Head of caudate nucleus (tissue), 42 donors: ENCODE data around the gene YBX1.
"Not testable (repeated sequence)": the region's sequence is repeated elsewhere in the genome, so short reads cannot be mapped to it uniquely, and the experiment has no call there.

ENCODE experiments used
- DNase-seq, 42 donors: peaks; one replicate each; pipeline versions ENCODE4 v3.0.0 to v3.0.0-alpha.2; 2020 to 2021; ENCODE audit warnings: mixed read lengths in 7 of 42
- intact Hi-C: fragments of 100-400 bp; cut with DNase I; formaldehyde crosslinking; loops from one replicate; pipeline ENCODE4 v1.15.0; 2022

YBX1 gene

DNA sequence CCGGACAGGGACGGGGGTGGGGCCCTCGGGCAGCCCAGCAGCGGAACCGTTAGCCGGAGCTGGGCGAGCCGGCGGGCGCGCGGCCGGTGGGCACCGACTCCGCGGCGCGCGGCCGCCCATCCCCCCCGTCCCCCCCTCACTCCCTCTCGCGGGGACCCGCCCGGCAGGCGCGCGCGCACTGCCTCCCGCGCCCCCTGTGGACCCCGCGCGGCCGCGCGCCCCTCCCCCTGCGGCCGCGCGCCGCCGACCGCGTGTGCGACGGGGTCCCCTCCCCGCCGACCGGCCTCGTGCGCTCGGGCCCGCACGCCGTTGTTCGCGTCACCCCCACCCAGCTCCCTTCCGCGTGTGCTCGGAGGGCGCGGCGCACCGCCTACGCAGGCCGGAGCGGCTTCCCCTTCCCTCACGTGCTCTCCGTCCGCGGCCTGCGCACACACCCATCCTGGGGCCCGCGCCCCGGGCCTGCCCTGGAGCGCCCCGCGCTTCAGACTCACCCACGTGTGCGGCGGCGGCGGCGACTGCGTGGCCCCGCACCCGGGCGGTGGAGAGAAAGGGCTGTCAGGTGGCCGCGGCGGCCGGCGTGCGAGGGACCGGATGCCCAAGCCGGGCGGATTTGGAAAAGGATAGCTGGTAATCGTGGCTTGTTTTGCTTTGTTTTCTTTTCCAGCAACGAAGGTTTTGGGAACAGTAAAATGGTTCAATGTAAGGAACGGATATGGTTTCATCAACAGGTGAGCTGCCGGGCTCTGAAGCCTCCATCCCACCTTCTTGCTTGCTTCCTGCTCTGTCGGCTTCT lies 717 bp downstream of the YBX1 start:
- DNase-seq: peak in 40 of 42 donors; percentile 19 to 79 (median 46)
- intact Hi-C loops: loop anchor here (5.0 kb wide), 1 partner anchor 84 kb away; the partner anchor contains the start of genes C1orf50 and P3H1

DNA sequence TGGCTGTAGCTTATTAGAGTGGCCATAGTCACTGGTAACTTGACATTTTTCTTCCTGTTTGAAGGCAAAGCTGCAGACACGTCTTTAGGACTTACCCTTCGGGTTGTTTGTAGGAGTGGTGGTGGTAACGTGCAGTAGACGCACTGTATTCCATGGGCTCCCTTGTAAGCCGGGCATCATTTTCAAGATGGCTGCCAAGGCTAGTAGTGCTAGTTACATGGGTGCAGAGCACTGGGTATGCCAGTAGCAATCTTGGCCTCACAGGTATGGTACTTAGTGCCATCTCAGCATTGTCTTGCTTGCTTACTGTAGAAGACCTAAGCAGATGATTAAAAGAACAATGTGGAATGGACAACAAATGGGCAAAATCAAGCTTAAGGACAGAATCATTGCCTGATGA lies 1.9 kb downstream of the YBX1 start:
- intact Hi-C loops: loop anchor here (5.0 kb wide), 1 partner anchor 83 kb away; the partner anchor contains the start of genes C1orf50 and P3H1
- peak in 1 of 42 donors; percentile 4 for DNase-seq

DNA sequence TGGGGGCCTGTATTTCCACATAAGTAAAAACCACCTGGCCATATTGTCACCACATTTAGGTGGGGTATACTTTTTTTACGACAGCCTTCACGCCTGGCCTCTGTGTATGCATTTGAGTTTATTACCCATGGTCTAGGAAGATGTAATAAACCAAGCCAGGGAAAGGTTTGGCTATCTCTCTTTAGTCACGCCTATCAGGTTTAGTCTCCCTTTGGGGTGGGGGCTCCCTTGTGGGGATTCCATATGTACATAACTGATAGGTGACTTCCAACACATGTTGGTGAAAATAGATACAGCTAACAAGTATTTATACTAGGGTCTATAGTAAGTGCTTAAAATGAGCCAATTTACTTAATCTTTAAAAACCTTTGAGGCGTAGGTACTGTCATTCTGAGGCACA lies 4.2 kb downstream of the YBX1 start:
- no peak for DNase-seq
- intact Hi-C loops: no loop called here

DNA sequence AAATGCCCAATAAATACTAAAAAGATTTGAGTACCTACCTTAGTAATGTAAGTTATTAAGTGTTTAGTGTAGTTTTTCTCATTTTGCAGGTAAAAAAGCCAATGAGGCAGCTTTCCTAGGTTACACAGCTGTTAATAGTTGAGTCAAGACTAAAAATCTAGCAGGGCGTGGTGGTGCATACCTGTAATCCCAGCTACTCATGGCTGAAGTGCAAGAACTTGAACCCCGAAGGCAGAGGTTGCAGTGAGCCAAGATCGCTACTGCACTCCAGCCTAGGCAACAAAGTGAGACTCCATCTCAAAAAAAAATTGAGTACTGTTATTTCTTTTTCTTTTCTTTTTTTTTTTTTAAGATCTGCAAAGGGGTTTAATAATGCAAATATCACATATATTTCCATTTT lies 7.7 kb downstream of the YBX1 start:
- DNase-seq: no peak
- intact Hi-C loops: no loop called here

DNA sequence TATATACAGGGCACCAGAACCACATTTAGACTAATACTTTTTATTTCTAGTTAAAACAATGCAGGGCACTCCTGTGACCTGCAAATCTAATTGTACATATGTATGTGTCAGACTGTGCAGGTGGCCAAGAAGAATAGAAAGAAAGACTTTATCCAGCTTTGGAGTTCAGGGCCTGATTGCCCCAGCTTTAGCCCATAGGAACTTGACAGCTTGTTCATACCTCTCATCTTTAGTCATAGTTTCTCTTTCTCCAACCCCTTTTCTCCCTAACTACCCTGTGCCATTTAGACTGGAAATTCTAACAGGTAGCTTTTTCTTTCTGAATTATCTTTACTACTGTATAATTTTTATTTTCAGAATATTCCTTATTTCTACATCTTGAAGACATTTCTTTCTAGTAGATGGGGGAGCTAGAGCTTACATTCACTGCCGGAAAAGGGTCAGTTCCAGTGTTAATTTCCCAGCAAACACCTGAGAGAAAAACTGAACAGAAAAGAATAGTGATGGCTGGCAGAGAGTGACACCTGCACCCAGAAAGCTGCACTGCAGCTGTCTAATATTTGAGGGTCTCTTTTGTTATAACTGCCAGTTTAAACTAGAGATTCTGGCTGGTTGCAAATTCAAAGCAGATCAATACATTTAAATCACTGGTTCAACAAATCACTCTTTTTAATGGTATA lies 8.4 kb downstream of the YBX1 start:
- intact Hi-C loops: no loop called here
- DNase-seq: no peak

DNA sequence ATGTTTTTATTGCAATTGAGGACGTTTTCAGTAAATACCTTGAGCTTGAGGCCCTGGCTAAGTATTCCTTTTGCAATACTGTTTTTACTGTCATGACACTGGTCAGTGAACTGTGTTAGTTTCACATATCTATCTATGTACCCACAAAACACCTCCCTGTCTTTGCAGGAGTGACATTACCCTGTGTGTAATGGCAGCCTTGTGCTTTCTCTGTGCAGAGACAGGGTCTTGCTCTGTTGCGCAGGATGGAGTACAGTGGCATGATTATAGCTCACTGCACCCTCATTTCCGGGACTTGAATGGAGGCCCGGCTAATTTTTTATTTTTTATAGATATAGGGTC lies 8.9 kb downstream of the YBX1 start:
- DNase-seq: no peak
- intact Hi-C loops: no loop called here

DNA sequence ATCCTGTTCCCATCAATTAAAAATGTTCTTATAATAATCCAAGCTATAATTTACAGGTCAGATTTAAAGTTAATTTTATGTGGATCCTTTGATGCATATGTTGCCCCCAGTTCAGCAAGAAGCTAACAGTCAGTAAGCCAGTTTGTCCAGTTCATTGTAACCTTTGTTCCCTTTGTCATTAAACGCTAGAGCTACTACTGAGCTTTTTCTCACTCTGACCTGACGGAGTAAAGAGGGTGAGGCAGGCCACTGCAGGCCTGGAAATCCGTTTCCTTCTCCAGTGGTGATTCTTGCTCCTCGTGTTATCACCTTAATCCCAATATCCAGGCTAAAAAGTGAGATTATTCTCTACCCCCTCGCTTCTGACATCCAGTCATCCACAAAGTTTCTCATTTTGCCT lies 10.2 kb downstream of the YBX1 start:
- intact Hi-C loops: no loop called here
- DNase-seq: no peak

DNA sequence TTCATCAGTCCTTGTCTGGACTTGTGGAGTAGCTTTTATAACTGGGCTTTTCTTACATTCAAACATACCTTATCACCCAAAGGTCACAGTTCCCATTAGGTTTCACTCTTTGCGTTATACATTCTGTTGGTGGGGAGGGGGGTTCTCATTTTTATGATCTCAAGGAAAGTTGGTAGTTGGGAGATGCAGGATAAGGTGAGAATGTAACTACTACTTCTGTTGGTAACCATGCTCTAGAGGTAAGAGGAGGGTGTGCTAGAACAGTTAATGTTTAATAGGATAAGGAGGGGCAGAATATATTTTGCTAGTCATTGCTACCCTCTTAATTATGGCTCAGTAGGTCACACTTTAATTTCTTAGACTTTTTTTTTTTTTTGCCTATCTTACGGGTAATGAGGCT lies 10.7 kb downstream of the YBX1 start:
- intact Hi-C loops: no loop called here
- no peak for DNase-seq

DNA sequence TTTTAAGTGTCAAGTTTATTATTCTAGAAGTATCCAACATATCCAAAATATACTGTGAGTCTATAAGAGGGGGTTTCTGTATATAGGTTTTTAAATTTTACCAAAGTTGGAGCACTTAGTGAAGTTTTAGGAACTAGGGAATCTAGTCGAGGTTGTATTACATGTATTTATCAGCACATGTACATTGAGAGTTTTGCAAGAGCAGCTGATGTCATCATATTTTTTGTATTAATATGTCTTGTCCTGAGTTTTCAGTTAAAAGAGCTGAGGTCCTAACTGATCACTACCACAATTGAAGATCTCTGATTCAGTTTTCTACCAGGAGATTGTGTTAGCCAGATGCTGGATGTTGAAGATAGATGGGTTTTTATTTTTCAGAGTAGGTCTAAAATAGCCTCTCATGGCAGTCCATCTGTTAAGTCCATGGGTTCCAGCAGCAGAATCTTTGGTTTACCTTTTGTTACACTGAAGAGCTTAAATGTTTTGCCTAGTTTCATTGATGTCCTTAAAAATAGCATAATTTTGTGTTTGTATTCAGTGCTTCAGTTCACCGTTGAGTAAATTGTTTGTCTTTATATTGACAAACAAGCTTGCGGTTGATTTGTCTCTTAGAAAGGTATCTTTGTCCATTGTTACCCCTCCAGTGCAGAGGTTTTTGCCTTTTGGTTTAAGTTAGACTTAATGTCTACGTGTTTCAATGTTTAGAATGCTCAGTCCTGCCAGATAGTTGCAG lies 16.0 kb downstream of the YBX1 start:
- intact Hi-C loops: no loop called here
- DNase-seq: no peak

DNA sequence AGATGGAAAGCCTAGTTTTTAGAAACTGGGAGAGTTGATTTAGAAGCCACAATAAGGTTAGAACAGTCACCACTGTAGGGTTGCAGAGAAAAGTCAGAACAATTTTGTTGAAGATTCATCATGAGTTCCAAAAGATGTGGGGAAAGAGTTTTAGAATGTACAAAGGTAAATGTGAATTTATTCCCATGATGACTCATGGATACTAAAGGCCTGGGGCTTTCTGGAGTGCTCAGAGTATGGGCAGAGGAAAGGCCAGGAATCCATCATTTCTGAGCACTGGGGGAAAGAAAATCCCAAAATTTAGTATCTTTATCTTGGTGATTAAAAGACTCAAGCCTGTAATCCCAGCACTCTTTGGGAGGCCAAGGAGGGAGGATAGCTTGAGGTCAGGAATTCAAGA lies 17.8 kb downstream of the YBX1 start:
- intact Hi-C loops: no loop called here
- DNase-seq: no peak

DNA sequence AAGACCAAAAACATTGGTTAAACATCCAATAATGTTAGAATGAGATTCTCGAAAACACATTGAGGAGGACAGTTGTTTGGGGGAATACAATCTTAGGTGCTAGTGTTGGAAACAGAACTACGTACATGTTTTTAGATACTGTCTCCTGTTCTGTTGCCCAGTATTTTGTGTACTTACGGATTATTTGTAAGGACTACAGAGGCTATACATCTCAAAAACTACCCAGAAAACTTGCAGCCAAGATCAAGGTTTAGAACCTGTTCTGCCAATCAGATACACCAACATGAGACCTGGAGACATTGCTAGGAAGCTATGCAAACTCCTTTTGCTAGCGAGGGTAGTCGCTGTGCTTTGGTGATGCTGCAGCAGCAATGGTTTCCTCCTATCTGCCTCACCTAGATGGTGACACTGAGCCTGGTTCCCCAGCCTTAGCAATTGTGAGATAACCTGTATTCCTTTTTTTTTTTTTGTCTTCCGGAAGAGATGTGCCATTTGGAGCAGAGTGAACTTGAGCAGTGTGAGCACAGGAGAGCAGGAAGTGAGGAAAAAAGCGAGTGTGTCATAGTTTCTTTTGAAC lies 21.8 kb downstream of the YBX1 start:
- intact Hi-C loops: no loop called here
- DNase-seq: no peak

DNA sequence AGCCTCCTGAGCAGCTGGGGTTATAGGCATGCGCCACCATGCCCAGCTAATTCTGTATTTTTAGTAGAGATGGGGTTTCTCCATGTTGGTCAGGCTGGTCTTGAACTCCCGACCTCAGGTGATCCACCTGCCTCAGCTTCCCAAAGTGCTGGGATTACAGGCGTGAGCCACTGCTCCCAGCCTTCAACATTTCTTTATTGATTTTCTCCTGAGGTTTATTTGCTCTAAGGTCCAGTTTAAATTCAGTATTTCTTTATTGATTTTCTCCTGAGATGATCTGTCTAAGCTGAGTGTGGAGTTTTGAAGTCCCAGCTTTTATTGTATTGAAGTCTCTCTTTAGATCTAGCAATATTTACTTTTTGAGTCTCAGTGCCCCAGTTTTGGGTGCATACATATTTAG lies 30.6 kb downstream of the YBX1 start:
- intact Hi-C loops, DNase-seq: not testable (repeated sequence)

DNA sequence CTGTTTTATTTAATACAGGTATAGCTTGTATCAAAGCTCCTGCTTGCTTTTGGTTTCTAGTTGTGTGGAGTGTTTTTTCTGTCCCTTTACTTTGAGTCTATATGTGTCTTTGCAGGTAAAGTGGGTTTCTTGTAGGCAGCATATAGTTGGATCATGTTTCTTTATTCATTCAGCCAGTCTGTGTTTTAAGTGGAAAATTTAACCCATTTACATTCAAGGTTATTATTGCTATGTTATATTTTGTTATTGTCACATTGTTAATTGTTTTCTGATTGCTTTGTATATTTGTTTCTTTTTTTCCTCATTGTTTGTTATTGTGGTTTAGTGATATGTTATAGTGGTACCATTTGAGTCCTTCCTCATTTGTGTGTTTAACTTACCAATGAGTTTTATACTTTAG lies 31.1 kb downstream of the YBX1 start:
- DNase-seq: no peak
- intact Hi-C loops: no loop called here

DNA sequence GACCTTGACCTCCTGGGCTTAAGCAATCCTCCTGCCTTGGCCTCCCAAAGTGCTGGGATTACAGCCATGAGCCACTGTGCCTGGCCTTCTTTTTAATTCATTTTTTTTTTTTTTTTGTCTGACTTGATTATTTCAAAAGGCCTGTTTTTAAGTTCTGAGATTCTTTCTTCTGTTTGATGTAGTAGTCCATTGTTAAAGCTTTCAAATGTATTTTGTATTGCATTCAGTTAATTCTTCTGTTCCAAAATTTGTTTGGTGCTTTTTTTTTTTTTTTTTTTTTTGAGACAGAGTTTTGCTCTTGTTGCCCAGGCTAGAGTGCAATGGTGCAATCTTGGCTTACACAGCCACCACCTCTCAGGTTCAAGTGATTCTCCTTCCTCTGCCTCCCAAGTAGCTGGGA lies 32.2 kb downstream of the YBX1 start:
- intact Hi-C loops, DNase-seq: not testable (repeated sequence)

DNA sequence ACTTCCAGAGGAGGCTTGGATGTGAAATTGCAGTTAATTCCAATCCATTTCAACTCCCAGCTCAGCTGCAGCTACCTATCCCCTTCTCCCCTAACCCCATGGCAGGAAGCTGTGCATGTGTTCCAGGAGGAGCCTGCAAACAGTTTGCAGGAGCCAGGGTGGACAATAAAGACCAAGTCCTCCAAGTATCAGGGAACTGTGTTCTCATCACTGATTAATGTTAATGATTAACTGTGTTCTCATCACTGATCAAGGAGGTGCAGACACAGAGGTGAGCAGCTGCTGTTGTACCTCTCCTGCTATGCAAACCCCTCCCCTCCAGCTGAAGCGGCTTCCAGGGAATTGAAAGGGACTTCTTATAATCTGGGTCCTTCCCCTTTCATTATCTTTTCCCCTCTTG lies 38.6 kb downstream of the YBX1 start:
- no peak for DNase-seq
- intact Hi-C loops: no loop called here

DNA sequence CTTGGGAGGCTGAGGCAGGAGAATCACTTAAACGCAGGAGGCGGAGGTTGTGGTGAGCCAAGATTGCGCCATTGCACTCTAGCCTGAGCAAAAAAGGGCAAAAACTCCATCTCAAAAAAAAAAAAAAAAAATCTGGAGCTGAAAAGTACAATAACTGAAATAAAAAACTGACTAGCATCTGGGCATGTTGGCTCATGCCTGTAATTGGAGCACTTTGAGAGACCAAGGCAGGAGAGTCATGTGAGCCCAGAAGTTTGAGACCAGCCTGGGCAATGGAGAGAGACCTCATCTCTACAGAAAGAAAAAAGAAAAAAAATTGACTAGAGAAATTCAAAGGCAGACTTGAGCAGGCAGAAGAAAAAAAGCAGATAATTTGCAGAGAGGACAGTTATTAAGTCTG lies 39.7 kb downstream of the YBX1 start:
- intact Hi-C loops: no loop called here
- no peak for DNase-seq

DNA sequence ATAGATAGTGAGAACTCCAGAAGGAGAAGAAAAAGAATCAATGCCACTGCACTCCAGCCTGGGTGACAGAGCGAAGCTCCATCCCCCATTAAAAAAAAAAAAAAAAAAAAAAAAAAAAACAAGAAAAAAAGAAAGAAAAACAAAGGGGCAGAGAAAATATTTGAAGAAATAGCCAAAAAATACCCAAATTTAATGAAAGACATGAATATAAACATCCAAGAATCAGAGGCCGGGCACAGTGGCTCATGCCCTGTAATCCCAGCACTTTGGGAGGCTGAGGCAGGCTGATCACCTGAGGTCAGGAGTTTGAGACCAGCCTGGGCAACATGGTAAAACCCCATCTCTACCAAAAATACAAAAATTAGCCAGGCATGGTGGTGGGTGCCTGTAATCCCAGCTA lies 40.2 kb downstream of the YBX1 start:
- DNase-seq, intact Hi-C loops: not testable (repeated sequence)

DNA sequence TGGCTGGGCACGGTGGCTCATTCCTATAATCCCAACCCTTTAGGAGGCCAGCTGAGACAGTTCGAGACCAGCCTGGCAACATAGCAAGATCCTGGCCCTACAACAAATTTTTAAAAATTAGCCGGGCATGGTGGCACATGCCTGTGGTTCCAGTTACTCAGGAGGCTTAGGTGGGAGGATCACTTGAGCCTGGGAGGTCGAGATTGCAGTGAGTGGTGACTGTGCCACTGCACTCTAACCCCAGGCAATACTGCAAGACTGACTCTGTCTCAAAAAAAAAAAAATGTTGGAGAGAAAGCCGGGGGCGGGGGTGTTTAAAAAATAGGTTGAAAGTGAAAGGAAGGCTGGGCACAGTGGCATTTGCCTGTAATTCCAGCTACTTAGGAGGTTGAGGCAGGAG lies 41.3 kb downstream of the YBX1 start:
- DNase-seq: peak in 1 of 42 donors; percentile 10
- intact Hi-C loops: no loop called here

DNA sequence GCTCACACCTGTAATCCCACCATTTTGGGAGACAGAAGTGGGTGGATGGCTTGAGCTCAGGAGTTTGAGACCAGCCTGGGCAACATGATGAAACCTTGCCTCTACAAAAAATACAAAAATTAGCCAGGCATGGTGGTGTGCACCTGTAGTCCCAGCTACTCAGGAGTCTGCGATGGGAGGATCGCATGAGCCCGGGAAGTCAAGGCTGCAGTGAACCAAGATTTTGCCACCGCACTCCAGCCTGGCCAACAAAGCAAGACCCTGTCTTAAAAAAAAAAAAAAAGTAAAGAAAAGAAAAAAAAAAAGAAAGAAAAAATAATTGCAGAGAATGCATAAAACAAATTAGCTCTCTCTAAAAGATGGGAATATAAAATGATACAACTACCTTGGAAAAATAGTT lies 43.6 kb downstream of the YBX1 start:
- intact Hi-C loops: not testable (repeated sequence)
- DNase-seq: peak in 2 of 42 donors; percentile 8 to 17

DNA sequence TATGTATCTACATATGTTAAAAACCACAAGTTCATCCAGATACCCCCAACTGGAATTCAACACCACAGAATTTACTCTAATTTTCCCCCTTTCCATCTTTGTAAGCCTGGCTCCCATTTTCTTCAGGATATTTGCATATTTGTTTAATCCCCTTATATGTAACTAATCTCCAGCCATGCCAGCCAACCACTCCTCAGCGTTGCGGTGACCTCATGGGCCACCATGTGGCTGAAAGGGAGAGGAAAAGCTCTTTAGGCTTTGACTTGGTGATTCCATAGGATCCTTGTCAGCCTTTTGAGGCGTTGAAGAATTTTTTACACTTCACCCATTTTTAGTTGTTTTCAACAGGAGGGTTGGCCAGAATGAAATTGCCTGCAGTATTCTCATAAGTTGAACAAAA lies 47.8 kb downstream of the YBX1 start:
- intact Hi-C loops: no loop called here
- peak in 1 of 42 donors; percentile 25 for DNase-seq
